ENCODE data around the gene MEF2C.
A peak's percentile ranks its signal among the peaks of the same experiment; 100 is the strongest.
"Not testable (repeated sequence)": the region's sequence is repeated elsewhere in the genome, so short reads cannot be mapped to it uniquely, and the experiment has no call there.

The MEF2C gene

DNA sequence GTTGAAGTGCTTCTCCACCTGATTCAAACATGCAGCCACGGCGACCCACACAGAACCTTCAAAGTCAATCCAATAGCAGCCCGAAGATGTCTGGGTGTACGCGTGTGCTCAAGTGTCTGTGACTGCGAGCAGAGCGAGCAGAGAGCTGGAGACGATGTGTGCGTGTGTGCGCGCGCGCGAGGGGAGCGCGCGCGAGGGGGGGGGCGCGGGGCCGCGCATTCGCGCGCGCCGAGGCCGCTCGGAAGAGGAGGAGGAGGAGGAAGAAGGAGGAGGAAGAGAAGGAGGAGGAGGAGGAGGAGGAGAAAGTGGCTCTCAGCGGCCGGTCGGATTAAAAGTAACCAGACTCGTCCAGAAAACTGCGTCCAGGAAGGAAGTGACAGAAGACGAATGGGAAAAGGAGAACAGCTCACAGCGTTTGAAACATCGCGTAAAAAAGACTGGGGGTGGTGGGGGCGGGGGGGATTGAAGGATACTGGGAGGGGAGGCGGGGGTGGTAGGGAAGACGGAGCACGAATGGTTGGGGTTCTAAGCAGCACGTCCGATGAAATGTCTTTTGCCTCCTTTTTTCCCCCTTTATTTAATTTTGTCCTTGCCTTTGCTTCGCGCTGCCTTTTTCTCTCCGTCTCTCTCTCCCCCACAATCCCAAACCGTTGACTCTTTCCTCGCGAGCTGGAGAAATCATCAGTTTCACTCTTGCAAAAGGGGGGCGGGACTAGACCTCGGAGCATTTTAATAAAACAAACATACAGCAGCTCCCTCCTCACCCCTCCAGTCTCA, at the start of gene MEF2C:
TSS of gene MEF2C (minus strand) at position 126 of the 777 bp plus-strand sequence. CDS start 59,396 bp downstream, outside the sequence.
- DNase-seq: peak; percentile 76 to 85

DNA sequence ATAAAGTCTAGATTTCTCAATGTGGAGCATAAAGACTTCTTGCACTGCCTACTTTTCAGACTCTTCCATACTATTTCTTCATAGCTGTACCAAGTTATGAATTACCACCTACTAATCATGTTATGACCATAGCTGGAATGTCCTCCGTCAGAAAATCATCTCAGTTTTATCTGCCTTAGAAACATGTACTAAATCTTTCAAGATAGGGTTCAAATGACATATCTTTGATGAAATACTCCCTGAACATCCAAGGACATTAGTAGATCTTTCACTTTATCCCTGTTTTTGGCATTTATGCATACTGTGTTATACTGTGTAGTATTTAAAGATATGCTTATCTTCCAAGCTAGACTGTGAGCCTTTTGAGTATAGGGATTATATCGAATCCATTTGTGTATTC, 49.6 kb upstream of the MEF2C start:
- no peak for DNase-seq

DNA sequence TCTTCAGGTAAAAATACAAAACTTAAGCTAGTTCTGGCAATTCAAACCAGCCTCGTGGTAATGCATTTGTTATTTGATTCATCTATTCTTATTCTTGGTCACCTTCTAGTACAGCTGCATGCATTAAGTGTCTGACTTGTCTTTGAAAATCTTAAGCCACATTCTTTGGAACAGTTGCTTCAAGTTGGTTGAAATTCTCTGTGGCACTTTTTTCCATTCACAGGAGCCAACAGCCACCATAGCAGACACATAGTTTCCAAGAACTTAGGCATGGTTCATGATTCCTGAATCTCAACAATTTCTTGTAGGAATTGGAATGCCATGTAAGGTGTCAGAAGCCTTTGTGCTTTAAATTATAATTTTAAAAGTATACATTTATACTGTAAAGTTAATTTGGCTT, 47.4 kb upstream of the MEF2C start:
- DNase-seq: no peak

DNA sequence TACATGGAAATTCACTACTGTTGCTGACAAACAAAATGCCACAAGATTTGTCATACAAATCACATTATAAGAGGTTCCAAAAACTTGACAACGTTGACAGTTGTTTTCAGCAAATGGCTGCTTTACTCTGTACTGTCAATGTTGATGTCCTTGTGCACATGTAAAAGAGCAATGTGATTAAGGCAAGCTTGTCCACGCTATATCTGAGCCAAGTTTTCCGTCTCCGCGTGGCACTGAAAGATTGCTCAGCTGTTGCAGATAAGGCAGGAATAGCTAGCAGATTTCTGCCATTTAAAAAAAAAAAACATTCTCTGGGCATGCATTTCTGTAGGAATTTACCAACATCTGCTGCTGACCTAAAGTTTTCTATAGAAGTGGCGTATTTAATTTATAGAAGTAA, 46.4 kb upstream of the MEF2C start:
- DNase-seq: no peak

DNA sequence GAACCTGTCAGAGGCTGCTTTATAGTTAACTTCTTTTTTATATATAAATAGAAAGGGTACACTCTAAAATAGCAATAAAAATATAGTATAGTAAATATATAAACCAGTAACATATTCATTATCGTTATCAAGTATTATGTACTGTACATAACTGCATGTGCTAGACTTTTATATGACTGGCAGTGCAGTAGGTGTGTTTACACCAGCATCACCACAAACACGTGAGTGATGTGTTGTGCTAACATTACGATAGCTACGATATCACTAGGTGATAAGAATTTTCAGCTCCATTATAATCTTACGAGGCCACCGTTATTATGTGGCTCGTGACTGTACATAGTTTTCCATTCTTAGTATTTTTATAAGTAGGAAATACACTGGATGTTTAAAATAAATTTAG, 43.8 kb upstream of the MEF2C start:
- no peak for DNase-seq

DNA sequence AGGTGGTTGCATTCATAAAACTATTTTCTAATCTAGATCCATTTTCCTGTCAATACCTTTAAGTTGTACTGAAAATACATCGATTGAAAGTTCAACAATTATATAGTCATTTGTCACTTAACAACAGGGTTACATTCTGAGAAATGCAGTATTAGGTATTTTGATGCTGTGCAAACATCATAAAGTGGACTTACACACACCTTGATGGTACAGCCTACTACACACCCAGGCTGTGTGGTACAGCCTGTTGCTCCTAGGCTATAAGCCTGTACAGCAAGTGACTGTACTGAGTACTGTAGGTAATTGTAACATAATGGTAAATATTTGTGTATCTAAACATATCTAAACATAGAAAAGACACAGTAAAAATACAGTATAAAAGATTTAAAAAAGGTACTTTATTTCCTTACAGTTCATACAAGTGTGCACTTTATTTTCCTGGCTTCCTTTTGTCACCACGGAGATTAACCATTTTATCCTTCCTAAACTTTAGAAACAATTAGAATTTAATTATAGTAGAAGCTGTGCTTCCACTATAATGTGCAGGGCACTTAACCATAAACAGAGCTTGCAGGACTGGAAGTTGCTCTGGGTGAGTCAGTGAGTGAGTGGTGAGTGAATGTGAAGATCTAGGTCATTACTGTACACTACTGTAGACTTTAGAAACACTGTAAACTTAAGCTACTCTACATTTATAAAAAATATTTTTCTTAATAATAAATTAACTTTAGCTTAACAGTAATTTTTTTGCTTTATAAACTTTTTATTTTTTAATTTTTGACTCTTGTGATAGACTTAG, 42.9 kb upstream of the MEF2C start:
- no peak for DNase-seq

DNA sequence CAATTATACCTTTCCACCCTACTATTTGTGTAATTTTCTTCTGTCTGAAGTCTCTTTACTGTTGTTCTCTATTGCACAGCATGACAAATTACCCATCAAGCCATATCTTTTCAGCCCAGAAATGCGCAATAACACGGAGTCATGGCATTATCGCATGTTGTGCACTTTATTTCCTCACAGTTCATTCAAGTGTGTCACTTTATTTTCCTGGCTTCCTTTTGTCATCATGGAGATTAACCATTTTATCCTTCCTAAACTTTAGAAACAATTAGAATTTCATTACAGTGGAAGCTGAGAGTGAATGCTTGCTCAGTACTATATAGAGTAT, 41.3 kb upstream of the MEF2C start:
- DNase-seq: no peak

DNA sequence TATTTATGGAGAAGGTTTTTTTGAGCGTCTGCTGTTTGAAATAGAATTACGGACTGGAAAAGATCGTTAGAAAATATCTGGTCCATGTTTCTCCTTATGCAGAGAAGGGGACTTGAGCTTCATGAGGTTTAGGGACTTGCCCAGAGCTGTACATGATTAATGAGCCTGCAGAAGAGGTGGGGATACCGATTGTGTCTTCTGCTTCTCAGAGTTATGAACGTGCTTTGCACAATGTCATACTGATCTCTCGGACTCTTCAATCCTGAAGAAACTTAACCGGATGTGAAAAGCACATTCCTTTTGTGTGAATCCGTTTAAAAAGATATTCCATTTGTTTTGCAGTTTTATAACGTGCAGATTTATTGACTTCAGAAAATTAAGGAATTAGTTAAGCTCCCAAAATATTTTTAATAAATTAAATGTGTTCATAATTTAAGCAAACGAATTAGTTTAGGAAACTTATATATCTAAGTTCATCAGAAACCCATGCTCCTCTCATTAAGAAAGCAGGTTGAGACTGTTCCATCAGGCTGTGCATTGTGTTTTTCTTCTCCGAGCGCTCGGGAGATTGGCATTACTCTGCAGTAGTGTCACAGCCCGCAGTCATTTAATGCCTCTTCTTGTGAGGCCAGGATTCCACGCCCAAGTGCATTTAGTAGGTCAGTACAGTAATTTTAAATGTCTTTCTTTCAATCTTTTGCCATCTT, 40.8 kb upstream of the MEF2C start:
- no peak for DNase-seq

DNA sequence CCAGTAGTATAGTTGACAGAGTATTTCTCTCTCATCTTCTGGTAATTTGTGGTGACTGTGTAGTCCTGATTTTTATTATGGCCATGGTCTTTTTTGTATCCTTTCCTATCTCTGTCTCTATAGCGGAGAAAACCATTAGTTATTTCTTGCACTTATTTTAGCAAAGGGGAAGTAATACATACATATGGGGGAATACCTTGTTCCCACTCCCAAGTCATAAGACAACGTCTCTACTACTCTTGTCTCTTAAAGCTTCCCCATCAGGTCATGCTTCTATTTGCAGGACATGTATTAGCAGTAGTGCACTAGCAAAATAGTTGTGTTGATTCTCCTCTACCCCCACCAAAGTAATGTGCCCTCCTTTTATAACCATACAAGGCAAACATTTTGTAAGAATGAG, 29.8 kb upstream of the MEF2C start:
- DNase-seq: not testable (repeated sequence)

DNA sequence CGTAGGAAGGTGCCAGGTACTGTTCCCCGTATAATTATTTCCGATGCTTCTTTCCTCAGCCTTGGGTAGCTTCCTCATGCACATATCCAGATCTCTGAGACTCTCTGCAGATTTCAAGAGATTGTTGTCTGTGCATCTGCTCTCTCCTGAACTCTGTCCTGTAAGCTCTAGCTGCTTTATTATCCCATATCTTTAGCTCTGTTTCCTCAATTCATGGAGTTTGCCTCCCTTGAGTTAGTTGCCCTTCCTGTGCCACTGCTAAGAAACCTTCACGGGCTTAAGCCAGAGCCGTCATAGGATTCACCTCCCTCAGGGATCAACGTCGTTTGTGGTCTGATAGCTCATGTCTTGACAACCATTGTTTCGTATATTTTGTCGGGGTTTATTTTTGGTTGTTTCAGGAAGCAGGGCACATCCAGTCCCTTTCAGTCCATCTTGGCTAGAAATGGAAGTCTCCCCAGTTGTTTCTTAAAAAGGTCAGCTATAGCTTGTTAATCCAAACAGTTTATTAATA, 28.1 kb upstream of the MEF2C start:
- DNase-seq: not testable (repeated sequence)

DNA sequence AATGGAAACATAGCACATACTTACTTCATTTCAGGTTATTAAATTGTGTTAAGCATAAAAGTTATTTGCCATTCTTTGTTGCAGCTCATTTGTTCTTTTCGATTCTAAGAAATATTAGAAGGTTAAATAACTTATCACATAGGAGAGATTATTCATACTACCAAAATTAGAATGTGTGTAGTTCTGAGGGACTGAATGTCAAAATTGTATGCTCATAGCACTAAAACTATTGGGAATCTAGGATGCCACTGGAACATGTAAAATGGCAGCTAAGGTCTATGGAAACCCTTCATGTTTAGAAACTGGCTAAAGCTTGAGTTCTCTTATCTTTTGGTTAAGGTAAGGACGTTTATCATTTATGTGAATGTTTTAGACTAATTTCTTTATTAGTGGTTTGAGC, 21.5 kb upstream of the MEF2C start:
- not testable (repeated sequence) for DNase-seq

DNA sequence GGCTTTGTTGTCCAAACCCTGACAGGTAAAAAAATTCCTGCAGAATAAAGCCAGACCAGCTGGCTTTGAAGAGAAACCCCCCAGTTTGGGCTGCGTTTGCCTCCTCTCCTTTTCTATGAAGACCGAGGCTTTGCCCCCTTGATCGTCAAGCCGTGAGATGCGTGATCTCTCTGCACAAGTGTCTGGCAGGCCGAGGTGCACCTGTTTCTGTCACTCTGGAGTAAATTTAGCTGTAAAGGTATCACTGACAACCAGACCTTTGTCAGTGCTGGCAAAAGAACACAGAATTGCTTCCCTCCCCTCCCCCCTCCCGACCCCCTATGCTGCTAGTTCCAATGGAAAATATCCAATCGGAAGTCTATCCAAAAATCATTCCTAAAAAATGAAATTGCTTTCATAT, 21.0 kb upstream of the MEF2C start:
- not testable (repeated sequence) for DNase-seq

DNA sequence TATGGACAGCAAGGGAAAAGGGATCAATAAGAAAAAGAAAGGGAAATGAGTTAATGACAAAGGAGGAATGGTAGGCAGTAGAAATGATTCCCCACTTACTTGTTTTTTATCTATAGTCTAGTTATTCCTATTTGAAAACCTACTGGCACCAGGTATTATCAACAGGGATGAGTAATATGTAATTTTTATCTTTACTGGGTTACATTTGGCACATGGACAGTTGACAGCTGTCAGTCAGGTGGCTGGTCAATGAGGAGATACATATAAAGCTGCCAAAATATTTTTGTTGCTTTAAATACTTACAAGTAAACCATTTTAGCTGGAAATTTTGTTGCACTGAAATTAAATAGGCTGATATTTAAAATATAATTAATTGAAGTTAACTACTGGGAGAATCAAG, 18.1 kb upstream of the MEF2C start:
- not testable (repeated sequence) for DNase-seq

DNA sequence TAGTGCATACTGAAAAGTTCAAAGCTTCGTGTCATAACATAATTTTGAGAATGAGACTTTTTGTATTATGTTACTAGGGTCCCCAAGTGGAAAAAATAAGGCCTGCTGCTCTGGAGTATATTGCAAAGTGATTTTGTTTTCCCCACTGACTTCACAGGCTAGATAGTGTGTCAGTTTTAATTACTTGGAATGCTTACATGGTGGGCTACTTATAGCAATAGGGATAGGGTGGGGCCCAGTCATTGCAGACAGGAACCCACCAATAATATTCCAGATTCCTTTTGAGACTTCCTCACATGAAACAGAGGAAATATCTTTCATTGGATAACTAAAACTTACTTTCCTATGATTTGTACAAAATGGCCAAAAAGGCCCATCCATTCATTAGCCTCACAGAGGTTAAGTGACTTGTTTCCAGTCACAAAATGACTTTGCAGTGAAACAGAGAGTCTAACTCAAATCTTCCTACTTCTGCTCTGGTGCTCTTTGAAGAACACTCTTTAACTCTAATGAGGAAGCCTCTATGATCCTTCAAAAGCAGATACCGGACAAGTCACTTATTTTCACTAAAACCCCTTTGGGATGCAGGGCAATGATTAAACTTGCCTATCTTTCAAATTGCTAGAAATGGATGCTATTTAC, 16.2 kb upstream of the MEF2C start:
- DNase-seq: no peak

DNA sequence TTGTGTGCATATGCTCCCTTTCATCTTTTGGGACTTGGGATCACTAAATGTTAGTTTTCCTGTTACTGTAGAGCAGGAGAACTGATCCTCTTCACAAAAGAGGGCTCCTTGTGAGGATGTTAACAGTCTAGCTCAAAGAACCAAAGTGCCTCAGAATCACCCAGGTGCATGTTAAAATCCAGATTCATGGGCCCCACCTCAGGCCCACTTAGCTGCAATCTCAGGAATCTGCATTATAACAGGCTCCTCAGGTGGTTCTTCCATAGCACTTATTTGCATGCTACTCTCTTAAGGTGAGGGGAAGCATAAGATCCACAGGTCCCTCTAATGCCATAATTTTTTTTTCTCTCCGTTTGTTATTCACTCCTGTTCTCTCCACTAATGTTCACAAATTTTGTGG, 14.8 kb upstream of the MEF2C start:
- no peak for DNase-seq

DNA sequence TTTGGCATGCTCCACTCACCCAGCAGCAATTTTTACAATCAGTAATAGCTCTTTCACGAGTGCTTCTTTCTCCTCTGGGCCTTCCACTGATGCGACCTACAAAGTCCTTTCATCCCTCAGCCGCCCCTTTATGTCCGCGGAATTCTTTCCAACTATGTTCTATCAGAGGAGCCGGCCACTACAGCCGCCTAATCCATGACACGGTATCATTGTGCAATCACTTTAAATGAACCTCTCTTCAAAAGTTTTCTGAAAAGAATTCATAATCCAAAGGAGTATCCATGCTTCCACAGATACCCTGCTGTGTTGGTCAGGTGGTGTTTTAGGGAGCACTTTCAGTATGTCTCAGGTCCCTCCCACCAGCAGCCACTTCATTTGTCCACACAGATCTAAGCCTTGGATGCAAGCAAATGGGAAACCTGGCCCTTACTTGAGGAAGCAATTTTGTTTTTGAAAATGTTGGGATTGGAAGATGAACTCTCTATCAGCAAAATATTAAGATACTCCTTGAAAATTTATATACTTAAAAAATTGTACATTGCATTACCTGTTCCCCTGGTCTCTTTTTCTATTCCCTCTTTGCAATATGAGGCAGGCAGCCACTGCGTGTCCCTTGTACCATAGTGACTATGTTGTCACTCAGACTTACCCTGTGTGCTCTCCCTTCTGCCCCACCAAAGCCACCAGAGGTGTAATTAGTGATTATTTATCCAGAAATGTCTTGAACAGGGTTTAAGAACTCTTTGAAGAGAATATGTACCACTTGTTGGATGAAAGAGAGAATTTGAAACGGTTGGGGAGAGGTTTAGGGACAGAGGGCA, 12.9 kb upstream of the MEF2C start:
- no peak for DNase-seq

DNA sequence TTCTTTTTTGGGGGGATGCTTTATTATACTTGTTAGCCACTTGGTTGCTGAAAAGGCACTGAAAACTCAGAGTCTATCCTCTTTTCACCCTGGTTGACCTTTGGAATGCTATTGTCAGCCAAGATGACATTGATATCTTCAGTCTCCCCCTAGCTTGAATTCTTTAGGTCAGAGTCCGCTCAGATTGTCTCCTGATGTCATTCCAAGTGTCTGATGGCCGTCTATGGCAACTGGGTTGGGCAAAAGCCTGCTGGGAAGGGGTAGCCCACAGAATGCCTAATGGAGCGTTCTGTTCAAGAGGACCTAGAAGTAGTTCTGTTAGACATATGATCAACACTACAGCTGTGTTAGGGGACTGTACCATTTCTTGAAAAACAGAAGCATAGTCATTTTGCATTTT, 9.7 kb upstream of the MEF2C start:
- no peak for DNase-seq

DNA sequence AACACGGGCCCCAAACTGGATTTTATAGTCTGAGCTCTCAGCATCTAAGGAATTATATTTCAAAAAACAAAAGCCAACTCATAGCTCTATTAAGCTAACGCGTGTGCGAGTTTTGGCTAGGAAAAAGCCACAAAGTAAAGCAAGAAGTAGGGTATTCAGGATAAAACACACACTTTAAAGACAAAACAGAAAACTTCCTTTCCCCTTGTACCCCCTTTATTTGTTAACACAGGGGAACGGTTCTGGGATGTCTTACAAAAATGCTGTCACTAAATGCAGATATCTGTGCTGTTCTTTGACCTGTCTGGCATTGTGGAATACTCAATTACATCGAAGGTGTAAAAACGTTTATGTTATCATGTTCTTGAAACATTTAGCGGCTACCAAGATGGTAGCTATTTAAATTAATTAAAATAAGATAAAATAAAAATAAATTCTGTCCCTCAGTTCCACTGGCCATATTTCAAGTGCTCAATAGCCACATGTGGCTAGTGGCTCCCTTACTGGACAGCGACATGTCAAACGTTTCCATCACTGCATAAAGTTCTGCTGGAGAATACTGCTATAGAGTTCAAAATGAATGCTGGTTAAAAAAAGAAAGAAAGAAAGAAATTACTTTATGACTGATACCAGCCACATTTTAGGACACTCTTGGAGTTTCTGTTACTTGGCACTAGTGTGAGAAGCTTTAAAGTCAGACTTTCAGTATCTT, 7.2 kb upstream of the MEF2C start:
- DNase-seq: no peak

DNA sequence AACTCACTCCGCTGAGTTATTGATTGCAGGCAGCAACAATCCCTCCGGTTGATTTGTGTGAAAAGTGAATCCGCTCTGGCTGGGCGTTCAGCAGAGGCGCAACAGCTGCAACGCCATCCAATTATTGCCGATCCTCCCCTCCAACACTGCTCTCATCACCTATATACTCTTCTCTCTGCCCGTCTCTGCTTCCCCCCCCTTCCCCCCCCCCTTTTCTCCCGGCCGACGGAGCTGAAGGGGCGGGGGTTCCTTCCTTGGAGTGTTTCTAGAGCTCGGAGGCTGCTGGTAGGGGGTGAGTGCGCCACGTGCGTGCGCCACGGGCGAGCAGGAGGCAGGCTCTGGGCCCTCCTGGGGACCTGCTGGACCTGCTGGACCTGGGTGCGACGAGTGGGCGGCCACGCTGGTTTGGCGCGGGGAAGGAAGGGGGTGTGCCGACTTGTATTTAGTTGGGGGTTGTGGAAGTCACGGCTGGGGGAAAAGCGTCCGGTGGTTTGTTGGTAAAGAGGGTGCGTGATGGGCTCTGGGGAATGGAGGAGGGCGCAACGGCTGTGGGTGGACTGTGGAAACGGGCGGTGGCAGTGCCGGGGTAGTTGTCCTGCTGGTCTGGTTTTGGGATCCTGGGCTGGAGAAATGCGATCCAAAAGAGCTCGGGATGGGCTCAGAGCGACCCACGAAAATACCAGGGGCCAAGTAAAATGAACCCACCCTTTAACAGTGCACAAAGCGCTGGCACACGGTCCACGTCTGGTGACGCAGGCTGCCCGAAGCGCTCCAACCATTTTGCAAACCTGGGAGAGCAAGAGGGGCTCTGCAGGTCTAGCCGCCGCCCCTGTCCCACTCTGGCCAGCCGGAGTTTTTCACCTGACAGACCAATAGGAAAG, 6.4 kb upstream of the MEF2C start:
- peak; percentile 52 to 63 for DNase-seq

DNA sequence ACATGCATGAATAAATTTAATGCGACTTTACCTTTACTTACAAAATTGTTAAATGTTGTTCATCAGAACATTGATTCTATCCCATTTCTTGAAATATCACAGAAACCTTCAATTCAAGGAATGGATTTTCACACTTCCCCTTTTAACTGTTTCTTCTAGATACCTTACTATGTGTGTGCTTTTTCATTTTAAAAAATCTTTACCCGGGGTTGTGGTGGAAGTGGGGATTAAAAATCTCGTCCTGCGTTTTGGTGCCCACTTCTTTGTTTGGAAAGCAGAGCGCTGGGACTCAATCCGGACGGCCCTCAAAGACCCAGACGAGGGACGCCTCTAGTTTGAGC, 5.8 kb upstream of the MEF2C start:
- no peak for DNase-seq

DNA sequence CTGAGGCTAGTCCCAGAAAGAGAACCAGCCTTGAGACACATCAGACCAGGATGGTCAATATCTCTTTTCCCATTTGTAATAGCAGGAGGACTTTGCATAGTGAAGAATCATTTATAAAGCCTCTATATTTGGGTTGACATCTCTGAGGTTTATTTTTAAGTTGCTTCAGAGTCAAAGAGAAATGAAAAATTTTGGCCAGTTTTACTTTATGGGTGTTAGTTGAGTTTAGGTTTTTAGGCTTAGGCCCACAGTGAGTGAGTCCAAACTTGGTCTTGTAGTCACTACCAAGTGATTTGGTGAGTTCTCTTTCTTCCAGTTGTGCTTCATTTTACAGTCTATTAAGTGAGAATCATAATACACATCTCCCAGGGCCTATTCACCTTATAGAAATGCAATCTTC, 5.3 kb upstream of the MEF2C start:
- no peak for DNase-seq

All from NCI-H524 (cell line).